HG03135 (cell line): Measurements from ENCODE around the gene OCA2.
"Not testable (repeated sequence)": the region's sequence is repeated elsewhere in the genome, so short reads cannot be mapped to it uniquely, and the experiment has no call there.

Source experiments
- ATAC-seq: cut with Tn5 transposase; IDR thresholded peaks from one replicate; pipeline ENCODE4 v1.9.1; 2021; ENCODE audit warnings: mild to moderate bottlenecking, moderate library complexity; ENCODE audit not compliant: unreplicated experiment

Gene OCA2

GRCh38 chr15:27744641-27745040, 354.5 kb downstream of the OCA2 start:
- no peak for ATAC-seq

GRCh38 chr15:27743638-27744037, 355.5 kb downstream of the OCA2 start:
- no peak for ATAC-seq

- ATAC-seq, result no peak
These were observed 356.2 kb downstream of the OCA2 start for GRCh38 chr15:27742751-27743477.

- no peak for ATAC-seq
These were observed 357.8 kb downstream of the OCA2 start for GRCh38 chr15:27741226-27741860.

GRCh38 chr15:27734785-27735495, 364.2 kb downstream of the OCA2 start:
- ATAC-seq, result no peak

GRCh38 chr15:27731776-27732175, 367.3 kb downstream of the OCA2 start:
- no peak for ATAC-seq

GRCh38 chr15:27730868-27731267, 368.2 kb downstream of the OCA2 start:
- no peak for ATAC-seq

- no peak for ATAC-seq
These were observed 373.4 kb downstream of the OCA2 start for GRCh38 chr15:27725731-27726130.

- ATAC-seq, result no peak
These were observed 375.3 kb downstream of the OCA2 start for GRCh38 chr15:27723821-27724220.

- no peak for ATAC-seq
These were observed 377.0 kb downstream of the OCA2 start for GRCh38 chr15:27722102-27722501.

GRCh38 chr15:27714675-27715074, 384.4 kb downstream of the OCA2 start:
- no peak for ATAC-seq

GRCh38 chr15:27713850-27714249, 385.3 kb downstream of the OCA2 start:
- not testable (repeated sequence) for ATAC-seq

GRCh38 chr15:27707257-27707656, 391.9 kb downstream of the OCA2 start:
- no peak for ATAC-seq

- no peak for ATAC-seq
These were observed 392.8 kb downstream of the OCA2 start for GRCh38 chr15:27706300-27706699.

- ATAC-seq, result no peak
These were observed 394.1 kb downstream of the OCA2 start for GRCh38 chr15:27705056-27705455.
